ENCODE data around the gene HCN3.
A peak's percentile ranks its signal among the peaks of the same experiment; 100 is the strongest.

The HCN3 gene

DNA sequence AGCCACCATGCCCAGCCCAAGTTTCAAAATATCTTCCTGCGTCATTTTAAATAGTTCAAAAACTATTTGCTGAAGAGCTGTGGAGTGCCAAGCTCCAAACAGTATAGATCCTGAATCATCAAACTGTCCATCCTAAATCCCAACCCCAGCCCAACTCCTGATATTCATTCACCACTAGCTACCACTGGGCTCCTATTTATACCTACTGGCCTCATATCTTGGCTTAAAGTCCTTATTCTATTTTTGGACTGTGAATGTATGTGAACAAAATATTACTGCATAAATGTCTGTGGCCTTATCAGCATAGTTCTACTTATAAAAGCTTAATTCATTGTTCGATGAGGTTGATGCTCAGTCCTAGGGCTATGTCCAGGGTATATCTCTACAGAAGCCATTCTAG is 9.9 kb upstream of the HCN3 start:
- Histone ChIP-seq H3K27me3 (ENCODE audit: control insufficient read depth, insufficient read depth, low read length) (no peaks in the 10 kb centered on the region), H3K4me2 (ENCODE audit: low read length) (no peak overlapping the region), H3K27ac (no peak overlapping the region), H3K79me2 (peaks cover 2% of the 10 kb centered on the region), H3K4me3 (ENCODE audit: low read depth, low read length) (no peak overlapping the region), H2AFZ (no peak overlapping the region), H3K36me3 (ENCODE audit: control insufficient read depth, insufficient read depth, low read length) (no peaks in the 10 kb centered on the region), H3K9ac (no peak overlapping the region), H3K9me3 (ENCODE audit: control insufficient read depth, low read length) (no peaks in the 10 kb centered on the region), H3K4me1 (peaks cover 4% of the 10 kb centered on the region)
- TF ChIP-seq, protein P1, sequence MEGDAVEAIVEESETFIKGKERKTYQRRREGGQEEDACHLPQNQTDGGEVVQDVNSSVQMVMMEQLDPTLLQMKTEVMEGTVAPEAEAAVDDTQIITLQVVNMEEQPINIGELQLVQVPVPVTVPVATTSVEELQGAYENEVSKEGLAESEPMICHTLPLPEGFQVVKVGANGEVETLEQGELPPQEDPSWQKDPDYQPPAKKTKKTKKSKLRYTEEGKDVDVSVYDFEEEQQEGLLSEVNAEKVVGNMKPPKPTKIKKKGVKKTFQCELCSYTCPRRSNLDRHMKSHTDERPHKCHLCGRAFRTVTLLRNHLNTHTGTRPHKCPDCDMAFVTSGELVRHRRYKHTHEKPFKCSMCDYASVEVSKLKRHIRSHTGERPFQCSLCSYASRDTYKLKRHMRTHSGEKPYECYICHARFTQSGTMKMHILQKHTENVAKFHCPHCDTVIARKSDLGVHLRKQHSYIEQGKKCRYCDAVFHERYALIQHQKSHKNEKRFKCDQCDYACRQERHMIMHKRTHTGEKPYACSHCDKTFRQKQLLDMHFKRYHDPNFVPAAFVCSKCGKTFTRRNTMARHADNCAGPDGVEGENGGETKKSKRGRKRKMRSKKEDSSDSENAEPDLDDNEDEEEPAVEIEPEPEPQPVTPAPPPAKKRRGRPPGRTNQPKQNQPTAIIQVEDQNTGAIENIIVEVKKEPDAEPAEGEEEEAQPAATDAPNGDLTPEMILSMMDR (IDR thresholded peaks at IDR 0.05) = no peak

DNA sequence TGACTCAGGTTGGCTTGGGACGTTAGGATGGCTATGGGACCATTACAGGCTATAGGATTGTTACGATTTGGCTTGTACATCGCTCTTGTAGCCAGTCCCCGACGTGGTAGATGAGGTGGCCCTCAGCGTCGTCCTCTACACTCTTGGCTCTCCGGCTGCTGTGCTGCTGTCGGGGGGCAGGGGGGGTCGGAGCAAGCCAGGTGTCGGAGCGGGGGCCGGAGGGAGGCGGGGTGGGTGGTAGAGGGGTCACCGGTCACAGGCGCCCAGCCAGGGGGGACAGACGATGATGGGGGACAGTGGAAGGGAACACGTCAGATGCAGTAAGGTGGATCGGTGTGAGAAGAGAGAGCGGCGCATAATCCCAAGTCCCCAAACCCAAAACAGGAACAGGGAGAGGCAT is 8.6 kb upstream of the HCN3 start:
- Histone ChIP-seq H3K79me2 (peaks cover 5% of the 10 kb centered on the region), H2AFZ (no peak overlapping the region), H3K9ac (no peak overlapping the region), H3K27ac (no peak overlapping the region), H3K27me3 (ENCODE audit: control insufficient read depth, insufficient read depth, low read length) (no peaks in the 10 kb centered on the region), H3K36me3 (ENCODE audit: control insufficient read depth, insufficient read depth, low read length) (no peaks in the 10 kb centered on the region), H3K4me2 (ENCODE audit: low read length) (no peak overlapping the region), H3K9me3 (ENCODE audit: control insufficient read depth, low read length) (no peaks in the 10 kb centered on the region), H3K4me3 (ENCODE audit: low read depth, low read length) (no peak overlapping the region), H3K4me1 (peaks cover 4% of the 10 kb centered on the region)
- TF ChIP-seq, protein P1 (IDR thresholded peaks at IDR 0.05) = no peak

DNA sequence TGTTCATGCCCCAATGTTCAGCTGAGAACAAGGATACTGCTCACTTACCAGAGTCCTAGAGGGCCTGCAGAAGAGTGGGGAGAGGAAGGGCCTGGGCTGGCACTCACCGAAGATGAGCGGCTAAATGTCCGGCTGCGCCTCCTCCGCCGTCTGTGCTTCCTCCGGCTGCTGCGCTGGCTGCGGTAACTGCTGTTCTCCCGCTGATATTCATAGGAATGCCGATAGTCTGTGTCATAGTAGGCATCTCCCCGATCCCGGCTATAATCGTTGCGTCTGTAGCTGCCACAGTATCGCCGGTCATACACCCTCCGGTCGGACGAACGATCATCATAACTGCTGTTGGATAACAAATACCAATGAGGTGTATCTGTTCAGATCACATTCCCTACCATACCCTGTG is 7.9 kb upstream of the HCN3 start:
- H3K9me3 ChIP-seq (ENCODE audit: control insufficient read depth, low read length) = no peaks in the 10 kb centered on the region
- H3K4me2 ChIP-seq (ENCODE audit: low read length) = no peak overlapping the region
- no peak overlapping the region for H3K9ac ChIP-seq
- TF ChIP-seq, protein P1 (IDR thresholded peaks at IDR 0.05) = no peak
- peaks cover 4% of the 10 kb centered on the region for H3K4me1 ChIP-seq
- no peak overlapping the region for H3K27ac ChIP-seq
- peaks cover 5% of the 10 kb centered on the region for H3K79me2 ChIP-seq
- no peak overlapping the region for H2AFZ ChIP-seq
- H3K27me3 ChIP-seq (ENCODE audit: control insufficient read depth, insufficient read depth, low read length) = no peaks in the 10 kb centered on the region
- no peak overlapping the region for H3K4me3 ChIP-seq (ENCODE audit: low read depth, low read length)
- no peaks in the 10 kb centered on the region for H3K36me3 ChIP-seq (ENCODE audit: control insufficient read depth, insufficient read depth, low read length)

DNA sequence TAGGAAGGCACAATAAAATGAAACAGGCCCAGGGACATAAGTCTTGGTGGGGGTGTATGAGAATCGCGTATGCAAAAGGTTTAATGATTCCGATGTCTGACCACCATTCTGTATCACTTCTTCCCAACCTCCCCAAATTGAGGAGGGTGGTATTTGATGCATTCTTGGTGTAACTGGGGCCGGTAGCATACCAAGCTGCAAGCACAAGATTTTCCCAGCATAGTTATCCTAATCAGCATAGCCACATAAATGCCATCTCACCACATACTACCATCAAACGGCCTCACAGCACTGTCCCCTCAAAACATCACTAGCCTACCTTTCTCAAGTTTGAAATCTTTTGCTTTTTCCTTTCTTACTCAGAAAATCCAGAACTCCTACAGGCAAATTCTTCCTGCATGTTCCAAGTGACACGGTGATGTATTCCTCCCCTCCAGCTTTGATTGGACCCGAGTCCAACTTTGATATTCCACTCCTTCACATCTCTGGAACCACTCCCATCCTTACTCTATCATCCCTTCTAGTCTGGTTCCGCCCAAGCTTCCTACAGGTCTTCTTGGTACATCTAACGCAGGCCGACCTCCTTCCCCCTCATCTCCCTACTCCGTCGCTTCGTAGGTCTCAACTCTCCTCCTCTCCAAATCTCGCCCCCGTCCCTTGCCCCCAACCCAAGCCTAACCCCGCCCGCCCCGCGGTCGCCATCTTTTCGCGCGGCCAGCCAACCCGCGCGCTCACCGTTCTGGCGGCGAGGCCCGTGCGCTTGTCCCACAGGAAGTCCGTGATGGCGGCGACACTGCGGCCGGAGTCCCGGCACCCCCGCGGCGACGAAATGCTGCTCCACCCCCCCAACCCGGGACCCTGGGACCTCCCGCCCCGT is 4.6 kb upstream of the HCN3 start:
- H3K27me3 ChIP-seq (ENCODE audit: control insufficient read depth, insufficient read depth, low read length) = no peaks in the 10 kb centered on the region
- peak overlapping the region; percentile 83 for H3K4me2 ChIP-seq (ENCODE audit: low read length)
- no peaks in the 10 kb centered on the region for H3K36me3 ChIP-seq (ENCODE audit: control insufficient read depth, insufficient read depth, low read length)
- H3K4me1 ChIP-seq = peaks cover 4% of the 10 kb centered on the region
- peaks cover 5% of the 10 kb centered on the region for H3K79me2 ChIP-seq
- H3K27ac ChIP-seq = peak overlapping the region; percentile 76
- no peaks in the 10 kb centered on the region for H3K9me3 ChIP-seq (ENCODE audit: control insufficient read depth, low read length)
- TF ChIP-seq, protein P1 (IDR thresholded peaks at IDR 0.05) = no peak
- H3K4me3 ChIP-seq (ENCODE audit: low read depth, low read length) = peak overlapping the region; percentile 66
- peak overlapping the region; percentile 78 for H2AFZ ChIP-seq
- H3K9ac ChIP-seq = peak overlapping the region; percentile 28
